ENCODE measurements around the gene TPST2.
"Not testable (repeated sequence)": the region's sequence is repeated elsewhere in the genome, so short reads cannot be mapped to it uniquely, and the experiment has no call there.

The TPST2 gene

GRCh38 chr22:26589845-26590736 lies at the start of gene TPST2:
TPST2 (minus strand) TSS chr22:26590132; CDS start chr22:26541630, 48,502 bp downstream.
- FAIRE-seq, result no peak

- FAIRE-seq, result no peak
Observed at GRCh38 chr22:26636296-26636695, 46.4 kb upstream of the TPST2 start.

- FAIRE-seq, result no peak
Observed at GRCh38 chr22:26635117-26635516, 45.2 kb upstream of the TPST2 start.

- FAIRE-seq, result no peak
Observed at GRCh38 chr22:26634189-26634588, 44.3 kb upstream of the TPST2 start.

- FAIRE-seq, result no peak
Observed at GRCh38 chr22:26632422-26633155, 42.7 kb upstream of the TPST2 start.

- FAIRE-seq, result no peak
Observed at GRCh38 chr22:26631282-26631681, 41.4 kb upstream of the TPST2 start.

- FAIRE-seq, result no peak
Observed at GRCh38 chr22:26629988-26630761, 40.2 kb upstream of the TPST2 start.

- FAIRE-seq, result no peak
Observed at GRCh38 chr22:26624803-26625202, 34.9 kb upstream of the TPST2 start.

GRCh38 chr22:26623984-26624383 lies 34.1 kb upstream of the TPST2 start:
- no peak for FAIRE-seq

- FAIRE-seq, result no peak
Observed at GRCh38 chr22:26621663-26622062, 31.7 kb upstream of the TPST2 start, which contains the start of gene CRYBA4. CRYBA4 (plus strand) TSS chr22:26621963; CDS start chr22:26622597, 634 bp downstream.

- FAIRE-seq, result no peak
Observed at GRCh38 chr22:26620197-26620596, 30.3 kb upstream of the TPST2 start.

GRCh38 chr22:26619510-26619909 lies 29.6 kb upstream of the TPST2 start:
- no peak for FAIRE-seq

- FAIRE-seq, result no peak
Observed at GRCh38 chr22:26618455-26618854, 28.5 kb upstream of the TPST2 start.

GRCh38 chr22:26617271-26618199 lies 27.6 kb upstream of the TPST2 start, which contains the start of gene CRYBB1:
CRYBB1 (minus strand) TSS chr22:26618027; CDS start chr22:26616319, 1,708 bp downstream.
- FAIRE-seq, result no peak

- FAIRE-seq, result no peak
Observed at GRCh38 chr22:26616650-26617049, 26.7 kb upstream of the TPST2 start.

- FAIRE-seq, result no peak
Observed at GRCh38 chr22:26615830-26616435, 26.0 kb upstream of the TPST2 start.

- FAIRE-seq, result no peak
Observed at GRCh38 chr22:26615149-26615548, 25.2 kb upstream of the TPST2 start.

- FAIRE-seq, result no peak
Observed at GRCh38 chr22:26614322-26614721, 24.4 kb upstream of the TPST2 start.

GRCh38 chr22:26613753-26614152 lies 23.8 kb upstream of the TPST2 start:
- FAIRE-seq, result not testable (repeated sequence)

GRCh38 chr22:26612652-26613051 lies 22.7 kb upstream of the TPST2 start:
- FAIRE-seq, result no peak

- no peak for FAIRE-seq
Observed at GRCh38 chr22:26610996-26611395, 21.1 kb upstream of the TPST2 start.

Measured in A204.1 (cell line).